GM20431 (cell line): ENCODE data around the gene PBXIP1.
"Not testable (repeated sequence)": the region's sequence is repeated elsewhere in the genome, so short reads cannot be mapped to it uniquely, and the experiment has no call there.

Source experiments
- in situ Hi-C: fragments of 300-500 bp; cut with MseI, MboI; formaldehyde crosslinking; loops from one replicate; pipeline ENCODE4 v1.15.0; 2020; ENCODE audit warnings: low sequenced_read_pairs; ENCODE audit not compliant: unreplicated experiment

PBXIP1 gene

DNA sequence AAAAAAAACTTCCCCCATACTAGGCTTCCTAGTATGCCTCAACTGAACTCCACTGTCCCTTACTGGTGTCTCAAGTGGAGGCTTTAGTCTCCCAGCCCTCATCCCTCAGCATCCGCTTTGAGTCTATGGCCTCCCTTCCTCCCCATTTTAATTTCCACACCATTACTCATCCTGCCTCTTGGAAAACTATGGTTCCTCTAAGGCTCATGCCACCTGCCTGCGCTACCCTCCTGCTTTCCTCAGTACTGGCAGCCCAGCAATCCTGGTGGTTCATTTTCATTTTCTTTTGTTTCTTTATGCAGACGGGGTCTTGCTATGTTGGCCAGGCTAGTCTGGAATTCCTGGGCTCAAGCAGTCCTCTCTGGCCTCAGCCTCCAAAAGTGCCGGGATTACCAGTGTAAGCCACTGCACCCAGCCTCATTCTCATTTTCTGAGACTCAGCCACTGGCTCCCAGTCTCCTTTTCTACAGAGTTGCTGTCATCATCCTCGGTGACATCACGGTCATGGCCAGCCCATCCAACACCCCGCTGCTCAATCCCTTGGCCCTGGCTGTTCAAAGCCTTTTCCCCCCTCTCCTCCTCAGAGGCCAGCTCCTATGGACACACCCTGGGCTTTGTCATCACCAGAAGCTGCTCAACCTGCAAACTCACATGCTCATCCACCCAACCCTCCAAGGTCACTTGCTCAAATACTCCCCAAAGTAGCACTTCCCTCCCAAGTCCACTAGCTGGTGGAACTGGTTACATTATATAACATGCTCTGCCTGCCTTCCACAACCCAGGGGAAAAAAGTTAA lies 17.1 kb downstream of the PBXIP1 start:
- in situ Hi-C loops: no loop called here

DNA sequence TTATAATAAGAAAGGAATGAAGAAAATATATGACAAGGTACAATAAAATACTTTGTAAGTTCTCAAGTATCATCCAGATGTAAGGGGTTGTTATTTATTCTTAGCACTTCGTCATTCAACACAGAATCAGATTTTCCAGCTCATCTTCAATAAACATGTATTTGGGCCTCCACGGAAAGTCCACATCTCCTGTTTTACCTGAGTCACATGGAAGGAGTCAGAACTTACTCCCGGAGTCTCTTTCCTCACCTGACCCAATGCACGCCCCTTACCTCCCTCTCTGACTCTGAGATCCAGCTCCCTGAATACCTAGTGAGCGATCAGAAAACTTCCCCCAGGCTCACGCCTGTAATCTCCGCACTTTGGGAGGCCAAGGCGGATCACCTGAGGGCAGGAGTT lies 17.9 kb downstream of the PBXIP1 start:
- in situ Hi-C loops: no loop called here

- in situ Hi-C loops: no loop called here
These were observed 18.6 kb downstream of the PBXIP1 start for GRCh38 chr1:154937085-154937987.

GRCh38 chr1:154936555-154937084 lies 19.3 kb downstream of the PBXIP1 start, which contains the start of gene PMVK:
Gene PMVK (minus strand): TSS chr1:154936719. CDS start chr1:154936685, 34 bp downstream.
- in situ Hi-C loops: no loop called here

DNA sequence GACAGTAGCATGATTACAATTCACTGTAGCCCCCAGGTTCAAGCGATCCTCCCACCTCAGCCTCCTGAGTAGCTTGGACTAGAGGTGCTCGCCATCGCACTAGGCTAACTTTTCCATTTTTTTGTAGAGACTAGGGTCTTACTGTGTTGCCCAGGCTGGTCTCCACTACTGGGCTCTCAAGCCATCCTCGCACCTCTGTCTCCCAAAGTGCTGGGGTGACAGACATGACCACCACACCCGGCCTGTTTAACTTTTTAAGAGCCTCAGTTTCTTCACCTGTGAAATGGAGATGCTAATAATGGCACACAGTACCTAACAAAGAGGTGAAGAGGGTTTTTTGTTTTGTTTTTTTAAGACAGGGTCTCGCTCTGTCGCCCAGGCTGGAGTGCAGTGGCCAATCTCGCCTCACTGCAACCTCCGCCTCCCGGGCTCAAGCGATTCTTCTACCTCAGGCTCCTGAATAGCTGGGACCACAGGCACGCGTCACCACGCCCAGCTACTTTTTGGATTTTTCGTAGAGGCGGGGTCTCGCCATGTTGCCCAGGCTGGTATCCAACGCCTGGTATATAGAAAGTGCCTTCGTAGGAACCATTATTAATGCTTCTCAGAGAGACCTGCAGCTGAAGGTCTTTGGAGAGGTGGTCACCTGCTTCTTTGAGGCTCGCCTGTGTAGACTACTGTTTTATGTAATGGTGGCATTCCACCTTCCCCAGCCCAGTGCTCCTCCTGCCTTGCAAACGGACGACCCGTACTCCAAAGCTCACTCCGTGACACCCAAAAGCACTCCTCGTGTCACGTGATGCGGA lies 19.9 kb downstream of the PBXIP1 start:
- in situ Hi-C loops: no loop called here

- in situ Hi-C loops: no loop called here
These were observed 21.4 kb downstream of the PBXIP1 start for GRCh38 chr1:154934358-154934948.

- in situ Hi-C loops: no loop called here
These were observed 23.9 kb downstream of the PBXIP1 start for GRCh38 chr1:154931940-154932487.

DNA sequence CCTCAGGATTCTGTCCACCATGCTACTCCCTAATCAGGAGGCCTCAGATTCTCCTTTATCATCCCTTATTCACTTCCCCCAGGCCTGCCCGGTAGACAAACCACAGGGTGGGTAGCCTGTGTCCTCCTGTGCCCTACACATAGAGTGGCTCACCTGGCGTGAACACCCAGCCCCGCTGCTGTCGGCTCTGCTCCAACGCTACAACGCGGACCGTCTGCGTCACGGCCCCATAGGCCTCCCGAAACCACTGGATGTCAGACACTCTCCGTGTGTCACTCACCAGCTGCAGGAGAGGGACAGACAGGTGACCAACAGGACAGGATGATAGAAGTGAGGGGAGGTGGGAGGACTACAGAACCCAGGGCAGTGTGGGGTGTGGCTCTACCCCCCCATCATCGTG lies 29.7 kb downstream of the PBXIP1 start:
- in situ Hi-C loops: no loop called here

DNA sequence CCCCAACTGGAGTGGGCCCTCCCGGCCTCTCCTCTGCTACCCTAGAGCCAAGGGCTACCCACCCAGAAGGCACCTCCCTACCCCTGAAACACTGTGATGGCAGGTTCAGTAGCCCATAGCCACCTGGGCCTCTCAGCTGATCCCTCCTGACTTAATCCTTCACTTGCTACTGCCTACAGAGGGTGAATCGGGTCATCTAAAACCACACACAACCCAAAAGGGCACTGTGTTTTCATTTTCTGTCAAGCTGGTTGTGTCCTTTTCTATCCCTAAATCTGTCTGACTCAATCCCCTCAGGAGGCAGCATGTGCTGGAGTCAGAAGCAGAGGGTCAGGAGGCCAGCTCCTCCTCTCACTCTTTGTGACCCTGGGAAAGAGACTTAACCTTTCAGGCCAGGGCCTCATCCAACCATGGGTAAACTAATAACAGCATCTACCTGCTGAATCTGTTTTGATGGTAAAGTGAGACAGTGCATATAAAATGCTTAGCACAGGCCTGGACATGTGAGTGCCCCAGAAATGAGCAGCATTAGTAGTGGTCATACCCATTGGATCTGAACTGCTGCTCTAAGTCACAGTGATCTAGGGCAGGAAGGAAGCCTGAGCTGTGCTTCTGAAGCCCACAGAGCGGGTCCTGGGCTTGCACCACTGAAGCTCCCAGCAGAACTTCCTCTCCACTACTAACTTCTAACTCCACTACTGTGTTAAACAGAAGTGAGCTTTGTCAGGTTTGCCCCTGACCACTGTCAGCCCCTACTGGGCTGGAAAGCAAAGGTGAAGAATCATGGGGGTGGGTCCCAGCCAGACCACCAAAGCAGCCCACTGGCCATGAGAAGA lies 30.3 kb downstream of the PBXIP1 start:
- in situ Hi-C loops: no loop called here

GRCh38 chr1:154923695-154924094 lies 32.2 kb downstream of the PBXIP1 start:
- in situ Hi-C loops: no loop called here

DNA sequence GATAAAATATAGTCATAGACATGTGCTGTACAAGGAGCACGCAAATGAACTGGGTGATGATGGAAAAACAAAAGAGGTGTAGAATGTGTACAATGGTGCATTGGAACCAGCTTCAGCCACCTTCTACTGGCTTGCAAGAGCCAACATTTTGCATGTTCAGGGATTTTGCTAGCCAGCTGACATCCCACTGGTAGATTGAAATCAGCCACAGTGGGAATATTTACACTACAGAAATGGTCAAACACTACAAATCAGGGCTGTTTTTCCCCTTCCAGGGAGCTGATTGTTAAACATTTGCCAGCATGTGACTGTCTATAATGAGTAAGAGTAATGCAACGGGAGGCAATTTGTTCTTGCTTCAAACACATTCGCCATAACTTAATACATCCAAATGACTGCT lies 42.6 kb downstream of the PBXIP1 start:
- in situ Hi-C loops: no loop called here

DNA sequence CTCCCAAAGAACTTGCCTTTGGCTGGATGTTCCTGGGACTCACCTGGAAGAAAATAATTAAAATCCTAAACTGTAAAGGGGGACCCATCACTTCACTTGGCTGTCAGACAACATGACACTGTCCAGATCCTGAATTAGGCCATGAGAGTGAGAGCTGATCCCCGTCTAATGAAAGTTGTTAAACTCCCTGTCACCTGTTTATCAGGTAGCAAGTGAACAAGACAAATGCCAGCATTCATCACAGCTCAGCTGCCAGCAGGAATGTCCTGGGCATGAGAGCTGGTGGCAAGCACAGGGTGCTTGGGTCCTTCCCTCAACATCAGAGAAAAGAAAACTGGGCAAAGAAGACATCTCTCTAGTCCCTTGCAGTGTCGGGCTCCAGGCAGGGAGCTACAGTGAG lies 43.1 kb downstream of the PBXIP1 start:
- in situ Hi-C loops: no loop called here

GRCh38 chr1:154911691-154912550 lies 44.0 kb downstream of the PBXIP1 start:
- in situ Hi-C loops: no loop called here

GRCh38 chr1:154910851-154911250 lies 45.0 kb downstream of the PBXIP1 start:
- in situ Hi-C loops: no loop called here

- in situ Hi-C loops: no loop called here
These were observed 47.0 kb downstream of the PBXIP1 start for GRCh38 chr1:154908937-154909336.

GRCh38 chr1:154908129-154908528 lies 47.8 kb downstream of the PBXIP1 start:
- in situ Hi-C loops: not testable (repeated sequence)

- in situ Hi-C loops: no loop called here
These were observed 49.2 kb downstream of the PBXIP1 start for GRCh38 chr1:154906621-154907081.
